A172 (cell line): ENCODE data around the gene KAZALD1. TPM values are rescaled to one million over a fixed set of nuclear protein-coding genes. Genes with fewer than 3 reads are reported as not detected.

Experiments used
- DNase-seq: peaks from one replicate; pipeline ENCODE4 v3.0.0-alpha.2; 2015; ENCODE audit warnings: low spot score
- total RNA-seq: library from RNA; depleted of rRNA; stranded (reverse); fragments of >200 nt; shearing (Covaris generic); gene quantifications from 2 replicates; pipeline ENCODE4 v1.2.3, GENCODE V29; 2014; rRNA removed

KAZALD1 gene
- total RNA-seq, 1 experiment from 2014 or later, result 25.0 TPM

DNA sequence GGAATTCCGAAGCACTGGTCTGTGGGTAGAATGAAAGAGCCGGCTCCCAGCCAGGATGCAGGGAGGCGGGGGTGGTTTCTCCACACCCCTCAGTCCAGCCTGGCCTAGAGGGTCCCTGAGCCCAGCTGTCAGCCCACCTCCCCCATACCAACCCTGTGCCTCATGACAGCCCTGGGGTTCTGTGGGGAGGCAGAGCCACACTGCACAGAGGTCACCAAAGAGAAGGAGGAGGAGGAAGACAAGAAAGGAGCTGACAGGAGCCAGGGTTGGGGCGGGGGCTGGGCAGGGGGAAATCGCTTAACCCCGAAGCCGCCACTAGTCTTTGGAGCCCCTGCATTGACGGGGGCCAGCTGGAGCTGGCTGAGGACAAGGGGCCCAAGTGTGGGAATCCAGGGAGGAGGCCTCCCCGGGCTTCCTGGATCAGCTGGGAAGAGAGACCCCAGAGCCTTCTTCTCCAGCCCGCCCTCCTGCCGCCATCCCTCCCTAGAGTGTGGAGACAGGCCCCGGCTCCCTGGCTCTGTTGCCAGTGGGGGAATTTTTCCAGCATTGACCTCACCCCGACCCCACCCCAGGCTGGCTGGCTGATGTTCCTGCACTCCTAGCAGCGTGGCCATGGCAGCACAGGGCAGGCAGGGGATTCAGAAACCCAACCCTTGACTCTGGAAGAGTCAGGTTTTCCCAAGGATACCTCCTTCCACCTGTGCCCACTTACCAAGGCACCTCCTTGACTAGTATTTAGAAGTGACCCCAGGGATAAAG is 32.5 kb downstream of the KAZALD1 start:
- DNase-seq, result no peak

DNA sequence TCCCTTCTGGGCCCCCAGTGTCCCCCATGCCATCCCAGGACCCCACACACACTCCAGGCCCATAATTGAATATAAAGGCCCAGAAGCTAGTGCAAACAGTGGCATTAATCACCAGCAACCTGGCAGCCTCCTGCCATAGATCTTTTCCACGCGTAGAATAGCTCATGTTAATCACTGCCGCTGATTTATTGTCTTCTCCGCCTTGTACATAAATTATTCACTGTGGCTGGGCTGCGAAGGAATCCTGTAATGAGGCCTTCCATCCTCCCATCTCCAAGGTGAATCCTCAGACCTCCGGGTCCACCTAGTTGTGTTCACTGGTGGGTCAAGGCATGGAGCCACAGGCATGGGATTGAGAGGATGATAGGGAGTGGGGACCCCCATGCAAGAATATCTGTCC is 33.2 kb downstream of the KAZALD1 start:
- DNase-seq, result no peak

DNA sequence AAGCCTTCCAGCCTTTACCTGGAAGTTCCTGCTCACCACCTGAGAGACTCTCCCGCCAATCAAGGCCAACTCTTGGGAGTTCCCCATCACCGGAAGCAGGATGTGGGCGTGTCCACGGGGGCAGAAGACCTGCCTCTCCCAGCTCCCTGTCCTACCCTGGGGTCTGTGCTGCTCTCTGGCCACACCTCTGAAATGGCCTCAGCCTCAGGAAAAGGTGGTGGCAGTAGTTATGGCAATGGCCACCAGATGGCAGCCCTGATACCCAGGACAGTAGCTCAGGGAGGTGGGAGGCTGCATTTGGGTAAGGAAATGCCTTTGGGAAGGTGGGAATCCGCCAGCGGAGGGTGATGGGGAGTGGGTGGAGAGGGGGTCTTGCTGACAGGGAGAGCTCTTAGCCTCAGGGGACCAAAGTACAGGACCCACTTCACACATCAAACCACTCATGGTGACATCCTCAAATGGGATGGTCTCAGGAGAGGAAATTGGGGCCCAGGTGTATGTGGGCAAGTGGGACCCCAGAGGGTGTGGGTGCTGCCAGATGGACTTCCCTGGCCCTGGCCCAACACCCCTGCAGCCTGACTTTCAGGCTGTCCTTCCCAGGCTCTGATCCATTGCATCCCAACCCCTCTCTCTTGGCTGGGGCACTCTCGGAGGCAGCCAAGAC is 33.9 kb downstream of the KAZALD1 start:
- DNase-seq, result peak; percentile 85

GRCh38 chr10:101096378-101096777 is 34.6 kb downstream of the KAZALD1 start:
- DNase-seq, result no peak

- no peak for DNase-seq
Measured at GRCh38 chr10:101097881-101098280, 36.1 kb downstream of the KAZALD1 start.

DNA sequence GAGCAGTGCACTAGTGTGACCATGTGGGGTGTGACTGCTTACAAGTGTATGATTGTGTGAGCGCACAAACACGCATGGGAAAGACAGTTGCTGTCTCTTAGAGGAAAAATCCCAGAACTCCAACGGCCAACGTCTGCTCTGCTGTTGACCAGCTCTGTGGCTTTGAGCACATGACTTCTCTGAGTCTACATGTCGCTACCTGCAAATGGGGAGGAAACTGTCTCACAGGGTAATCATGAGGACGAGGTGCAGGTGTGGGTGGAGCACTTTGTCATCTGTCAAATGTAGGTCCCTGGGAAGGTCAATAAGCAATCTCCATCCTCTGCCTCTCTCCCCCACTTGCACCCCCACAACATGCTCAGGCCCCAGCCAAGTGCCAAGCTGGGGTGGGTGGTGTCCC is 38.1 kb downstream of the KAZALD1 start:
- no peak for DNase-seq

GRCh38 chr10:101101372-101101881 is 39.6 kb downstream of the KAZALD1 start:
- DNase-seq, result no peak

- no peak for DNase-seq
Measured at GRCh38 chr10:101103430-101103829, 41.6 kb downstream of the KAZALD1 start.

GRCh38 chr10:101106351-101106750 is 44.6 kb downstream of the KAZALD1 start:
- no peak for DNase-seq

- no peak for DNase-seq
Measured at GRCh38 chr10:101107771-101108170, 46.0 kb downstream of the KAZALD1 start.

DNA sequence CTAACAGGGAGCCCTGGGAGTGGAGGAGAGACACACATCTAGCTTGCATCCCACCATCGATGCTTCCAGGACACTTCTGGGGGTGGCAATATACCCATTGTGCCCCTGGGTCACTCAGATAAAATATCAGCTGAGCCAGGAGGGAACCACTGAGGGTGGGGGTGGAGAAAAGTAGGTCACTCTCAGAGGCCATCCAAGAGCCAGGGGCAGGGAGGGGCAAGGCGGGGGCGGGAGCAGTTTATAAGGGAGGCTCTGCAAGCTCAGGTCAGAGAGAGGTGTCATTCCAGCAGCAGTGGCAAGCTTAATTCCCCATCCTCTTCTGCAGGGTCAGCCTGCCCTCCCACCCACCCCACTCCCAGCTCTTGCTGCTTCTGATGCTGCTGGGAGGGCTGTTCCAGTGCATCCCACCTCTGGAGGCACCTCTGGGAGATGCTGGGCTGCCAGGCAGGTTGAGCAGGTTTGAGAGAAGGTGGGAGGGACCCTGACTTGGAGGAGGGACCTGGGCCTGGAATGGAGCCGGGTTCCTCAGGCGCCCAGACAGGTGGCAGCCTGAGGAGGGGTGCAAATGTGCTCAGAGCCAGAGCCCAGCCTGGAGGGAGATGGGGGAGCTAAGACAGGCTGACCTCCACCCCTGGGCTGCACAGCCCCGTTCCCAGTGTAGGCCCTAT is 49.2 kb downstream of the KAZALD1 start:
- no peak for DNase-seq

GRCh38 chr10:101111547-101111946 is 49.8 kb downstream of the KAZALD1 start:
- no peak for DNase-seq

DNA sequence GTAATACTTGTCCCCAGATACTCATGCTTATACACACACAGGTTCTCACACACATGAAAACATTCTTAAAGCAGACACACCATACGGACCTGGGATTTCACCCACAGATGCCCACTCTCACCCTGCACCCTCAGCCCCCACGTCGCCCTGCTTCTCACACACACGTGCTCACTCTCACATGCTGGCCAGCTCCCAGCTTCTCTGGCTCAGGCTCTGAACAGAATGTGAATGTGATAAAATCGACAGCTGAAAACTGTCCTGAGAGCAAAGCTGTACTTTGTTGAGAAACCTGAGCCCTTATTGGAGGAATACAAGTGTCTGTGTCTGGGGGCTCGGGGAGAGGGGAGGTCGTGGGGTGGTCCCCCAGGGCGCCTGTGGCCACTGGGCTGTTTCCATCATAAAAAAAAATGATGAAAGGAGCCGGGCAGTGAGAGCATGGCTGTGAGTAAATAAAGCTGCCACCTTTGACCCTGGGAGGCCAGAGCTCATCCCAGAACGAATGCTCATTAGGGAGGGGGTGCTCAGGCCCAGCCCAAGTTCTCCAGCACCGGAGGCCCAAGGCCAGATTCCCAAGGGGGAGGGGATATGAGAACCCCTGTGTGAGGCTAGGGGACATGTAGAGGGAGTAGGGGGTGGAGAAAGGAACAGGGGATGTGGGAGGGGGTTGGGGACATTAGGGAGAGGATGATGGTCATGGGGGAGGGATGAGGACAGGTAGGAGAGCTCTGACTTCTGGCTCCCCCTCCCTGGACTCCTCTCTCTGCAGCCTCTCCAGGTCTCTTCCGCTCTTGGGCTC is 51.2 kb downstream of the KAZALD1 start:
- DNase-seq, result no peak

DNA sequence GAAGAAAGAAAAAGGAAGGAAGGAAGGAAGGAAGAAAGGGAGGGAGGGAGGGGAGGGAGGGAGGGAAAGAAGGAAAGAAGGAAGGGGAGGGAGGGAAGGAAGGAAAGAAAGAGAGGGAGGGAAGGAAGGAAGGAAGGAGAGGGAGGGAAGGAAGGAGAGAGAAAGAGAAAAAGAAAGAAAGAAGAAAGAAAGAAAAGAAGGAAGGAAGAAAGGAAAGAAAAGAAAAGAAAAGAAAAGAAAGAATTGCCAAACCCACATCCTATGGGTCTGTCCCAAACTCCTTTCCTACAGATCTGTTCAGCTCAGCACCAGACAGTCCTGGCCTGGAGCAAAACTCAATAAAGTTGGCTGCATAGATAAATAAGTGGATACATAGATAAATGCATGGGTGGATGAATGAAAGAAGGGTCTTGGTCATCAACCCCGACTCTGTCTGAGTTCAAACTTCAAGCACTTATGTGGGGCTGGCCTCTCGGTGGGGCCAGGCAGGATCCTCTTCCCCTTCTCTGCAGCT is 52.2 kb downstream of the KAZALD1 start:
- no peak for DNase-seq

DNA sequence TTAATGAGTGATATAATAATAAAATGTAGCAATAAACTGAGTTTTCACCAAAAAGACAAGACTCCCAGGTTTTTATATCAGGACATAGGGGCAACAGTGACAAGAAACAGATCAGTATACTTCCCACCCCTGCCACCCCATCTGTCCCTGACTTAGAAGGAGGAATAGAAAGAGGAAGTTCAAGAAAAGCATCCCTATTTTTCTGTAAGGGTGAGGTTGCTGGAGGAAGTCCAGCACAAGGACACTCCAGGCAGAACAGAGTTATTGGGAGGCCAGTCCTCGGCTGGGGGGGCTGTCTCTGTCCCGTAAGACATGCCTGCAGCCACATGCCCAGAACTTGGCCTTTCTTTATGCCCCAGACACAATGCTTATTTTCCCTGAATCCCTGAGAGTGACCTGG is 52.9 kb downstream of the KAZALD1 start:
- no peak for DNase-seq

Other genes starting within 250 kb of the KAZALD1 start
- gene SLF2, start 149.0 kb upstream of the KAZALD1 start, total RNA-seq, result 42.4 and 50.0 TPM in 2 replicates
- 0.05 TPM in 1 of 2 replicates, not detected in the other for gene SEMA4G, start 92.5 kb upstream of the KAZALD1 start, total RNA-seq
- 92.5 and 118 TPM in 2 replicates for gene MRPL43, start 74.5 kb upstream of the KAZALD1 start, total RNA-seq
- 6.4 and 25.1 TPM in 2 replicates for gene TWNK, start 74.4 kb upstream of the KAZALD1 start, total RNA-seq
- gene LZTS2, start 62.2 kb upstream of the KAZALD1 start, total RNA-seq, result 66.5 and 76.9 TPM in 2 replicates
- 2.2 and 5.0 TPM in 2 replicates for gene PDZD7, start 30.9 kb upstream of the KAZALD1 start, total RNA-seq
- 78.0 and 80.5 TPM in 2 replicates for gene SFXN3, start 30.8 kb upstream of the KAZALD1 start, total RNA-seq
- gene TLX1, start 69.3 kb downstream of the KAZALD1 start, total RNA-seq, result not detected in 2 replicates
- 1.1 and 1.2 TPM in 2 replicates for gene LBX1, start 167.5 kb downstream of the KAZALD1 start, total RNA-seq